CD4-positive, alpha-beta T cell treated with Interleukin-17A for 4 hours (primary cell): ENCODE results near the gene BTRC.
"Not testable (repeated sequence)": the region's sequence is repeated elsewhere in the genome, so short reads cannot be mapped to it uniquely, and the experiment has no call there.

Experiments
- DNase-seq: peaks from one replicate; pipeline ENCODE4 v3.0.0-alpha.2; 2020; ENCODE audit warnings: mixed read lengths

BTRC gene

GRCh38 chr10:101388676-101389276 lies 34.8 kb downstream of the BTRC start:
- DNase-seq, result no peak

GRCh38 chr10:101389532-101389931 lies 35.6 kb downstream of the BTRC start:
- not testable (repeated sequence) for DNase-seq

- no peak for DNase-seq
Observed at GRCh38 chr10:101389986-101390531, 36.1 kb downstream of the BTRC start.

- no peak for DNase-seq
Observed at GRCh38 chr10:101393378-101393777, 39.4 kb downstream of the BTRC start.

- DNase-seq, result no peak
Observed at GRCh38 chr10:101394524-101395133, 40.7 kb downstream of the BTRC start.

GRCh38 chr10:101397140-101397539 lies 43.2 kb downstream of the BTRC start:
- peak; percentile 46 for DNase-seq

GRCh38 chr10:101400585-101400984 lies 46.6 kb downstream of the BTRC start:
- DNase-seq, result no peak

- no peak for DNase-seq
Observed at GRCh38 chr10:101402711-101403110, 48.7 kb downstream of the BTRC start.

GRCh38 chr10:101403161-101403560 lies 49.2 kb downstream of the BTRC start:
- DNase-seq, result no peak

- DNase-seq, result no peak
Observed at GRCh38 chr10:101405001-101405400, 51.0 kb downstream of the BTRC start.

GRCh38 chr10:101411598-101411997 lies 57.6 kb downstream of the BTRC start:
- DNase-seq, result no peak

- DNase-seq, result no peak
Observed at GRCh38 chr10:101414034-101414433, 60.1 kb downstream of the BTRC start.

GRCh38 chr10:101415884-101416283 lies 61.9 kb downstream of the BTRC start:
- DNase-seq, result no peak

GRCh38 chr10:101421967-101422366 lies 68.0 kb downstream of the BTRC start:
- DNase-seq, result not testable (repeated sequence)

GRCh38 chr10:101425535-101425934 lies 71.6 kb downstream of the BTRC start:
- DNase-seq, result no peak

GRCh38 chr10:101428036-101428435 lies 74.1 kb downstream of the BTRC start:
- no peak for DNase-seq

GRCh38 chr10:101429423-101429822 lies 75.5 kb downstream of the BTRC start:
- no peak for DNase-seq

- no peak for DNase-seq
Observed at GRCh38 chr10:101436302-101436701, 82.3 kb downstream of the BTRC start.

GRCh38 chr10:101438881-101439391 lies 85.0 kb downstream of the BTRC start:
- no peak for DNase-seq

- DNase-seq, result peak; percentile 12
Observed at GRCh38 chr10:101441541-101442455, 87.8 kb downstream of the BTRC start.

GRCh38 chr10:101442456-101442800 lies 88.5 kb downstream of the BTRC start:
- no peak for DNase-seq

- DNase-seq, result no peak
Observed at GRCh38 chr10:101444058-101444898, 90.3 kb downstream of the BTRC start.
